GM23338 (cell line): ENCODE measurements around the gene PFKFB2. TPM values are rescaled to one million over a fixed set of nuclear protein-coding genes. Genes with fewer than 3 reads are reported as not detected.

Experiments
- ATAC-seq: fragments of 200-7000 bp; cut with Tn5 transposase; 3 replicates; pipeline ENCODE4 v1.9.1; 2020
- DNase-seq: peaks from one replicate; pipeline ENCODE4 v3.0.0-alpha.2; 2015; ENCODE audit warnings: low spot score
- H2AFZ ChIP-seq: fragments of 200-600 bp; sonication (generic); 2 replicates; pipeline ENCODE4 v1.8.0; 2016; ENCODE audit warnings: antibody characterized with exemption, mild to moderate bottlenecking, moderate library complexity
- H3F3A ChIP-seq: fragments of 200-600 bp; sonication (generic); replicated peaks from 2 replicates; pipeline ENCODE4 v1.8.0; 2017; ENCODE audit warnings: antibody characterized with exemption, mixed run types, low read depth
- H3K27ac ChIP-seq: fragments of 200-600 bp; sonication (generic); 2 replicates; pipeline ENCODE4 v1.6.1; 2016; ENCODE audit warnings: low read depth
- H3K27me3 ChIP-seq: fragments of 200-600 bp; sonication (generic); 2 replicates; pipeline ENCODE4 v1.8.0; 2016; ENCODE audit warnings: mild to moderate bottlenecking, mixed run types, moderate library complexity; ENCODE audit not compliant: insufficient read depth
- H3K36me3 ChIP-seq: fragments of 200-600 bp; sonication (generic); 2 replicates; pipeline ENCODE4 v1.8.0; 2016; ENCODE audit warnings: mild to moderate bottlenecking; ENCODE audit not compliant: insufficient read depth
- H3K4me1 ChIP-seq: fragments of 200-600 bp; sonication (generic); 2 replicates; pipeline ENCODE4 v1.8.0; 2016; ENCODE audit warnings: mild to moderate bottlenecking, moderate library complexity; ENCODE audit not compliant: insufficient read depth
- H3K4me2 ChIP-seq: fragments of 200-600 bp; sonication (generic); 2 replicates; pipeline ENCODE4 v1.7.1; 2017; ENCODE audit warnings: mixed run types
- H3K4me3 ChIP-seq: fragments of 200-600 bp; sonication (generic); 2 replicates; pipeline ENCODE4 v1.6.1; 2016; ENCODE audit warnings: mixed run types
- H3K79me2 ChIP-seq: fragments of 200-600 bp; sonication (generic); replicated peaks from 2 replicates; pipeline ENCODE4 v1.8.0; 2017; ENCODE audit warnings: mild to moderate bottlenecking; ENCODE audit not compliant: insufficient read depth
- H3K9me2 ChIP-seq: fragments of 200-600 bp; sonication (generic); 2 replicates; pipeline ENCODE4 v1.8.0; 2017; ENCODE audit not compliant: insufficient read depth
- H4K20me1 ChIP-seq: fragments of 200-600 bp; sonication (generic); replicated peaks from 2 replicates; pipeline ENCODE4 v1.8.0; 2017; ENCODE audit warnings: mild to moderate bottlenecking; ENCODE audit not compliant: insufficient read depth
- H3K27ac Mint-ChIP-seq: 2 replicates; pipeline ENCODE4 v1.8.0; 2020; ENCODE audit warnings: inconsistent platforms, mild to moderate bottlenecking, moderate library complexity, mixed read lengths
- H3K27me3 Mint-ChIP-seq: 3 replicates; pipeline ENCODE4 v1.8.0; 2022; ENCODE audit warnings: low read depth, mild to moderate bottlenecking, moderate library complexity, mixed read lengths, inconsistent platforms; ENCODE audit not compliant: insufficient read depth, poor library complexity
- H3K36me3 Mint-ChIP-seq: 3 replicates; pipeline ENCODE4 v1.8.0; 2021; ENCODE audit warnings: low read depth, mild to moderate bottlenecking, inconsistent platforms, moderate library complexity, mixed read lengths
- H3K4me1 Mint-ChIP-seq: 3 replicates; pipeline ENCODE4 v1.8.0; 2020; ENCODE audit warnings: mild to moderate bottlenecking, inconsistent platforms, mixed read lengths
- H3K4me3 Mint-ChIP-seq: 3 replicates; pipeline ENCODE4 v1.8.0; 2021; ENCODE audit warnings: moderate library complexity, mild to moderate bottlenecking, inconsistent platforms, mixed read lengths
- H3K9me3 Mint-ChIP-seq: 3 replicates; pipeline ENCODE4 v1.8.0; 2020; ENCODE audit warnings: moderate library complexity, mild to moderate bottlenecking, inconsistent platforms, mixed read lengths
- EZH2phosphoT487 ChIP-seq: fragments of 200-600 bp; sonication (generic); IDR thresholded peaks from one replicate; pipeline ENCODE4 v1.8.1; 2018; ENCODE audit warnings: antibody characterized with exemption; ENCODE audit not compliant: unreplicated experiment
- JUNB ChIP-seq: IDR thresholded peaks from one replicate; pipeline ENCODE4 v1.6.1; 2016; ENCODE audit warnings: antibody characterized with exemption; ENCODE audit not compliant: unreplicated experiment
- NANOG ChIP-seq: IDR thresholded peaks from 2 replicates; pipeline ENCODE4 v1.6.1; 2016; ENCODE audit warnings: antibody characterized with exemption, borderline replicate concordance
- POLR2AphosphoS5 ChIP-seq: IDR thresholded peaks from 2 replicates; pipeline ENCODE4 v1.6.1; 2016; ENCODE audit warnings: antibody characterized with exemption, low read depth
- polyA plus RNA-seq: library from polyadenylated mRNA; unstranded; fragments of >200 nt; fragmentation: Nextera tagmentation; extraction: Ambion mirVana; gene quantifications from 2 replicates; pipeline ENCODE4 v1.2.1, GENCODE V29; 2016
- total RNA-seq: library from RNA; depleted of rRNA; stranded (reverse); fragments of >200 nt; shearing (Covaris generic); gene quantifications from 2 replicates; pipeline ENCODE4 v1.2.3, GENCODE V29; 2014
- TF ChIP-seq, protein P1 (sequence below): IDR thresholded peaks from 2 replicates; pipeline ENCODE4 v1.6.1; 2016; ENCODE audit warnings: antibody characterized with exemption
- TF ChIP-seq, protein P2 (sequence below), 2 experiments: fragments of 200-600 bp in 1 of 2; sonication (generic) in 1 of 2; conservative IDR thresholded peaks; 2 replicates each; pipeline versions ENCODE4 v1.5.1 to v1.6.1; 2016 to 2017; ENCODE audit warnings: antibody characterized with exemption in 2 of 2, low read depth in 2 of 2, mild to moderate bottlenecking in 2 of 2, moderate library complexity in 1 of 2
- TF ChIP-seq, protein P3 (sequence below): fragments of 250-450 bp; sonication (Bioruptor Pico); IDR thresholded peaks from 2 replicates; pipeline ENCODE4 v1.5.0; 2020; ENCODE audit warnings: mild to moderate bottlenecking, moderate library complexity

The PFKFB2 gene
- total and polyA plus RNA-seq, 2 experiments from 2014 or later: 4.9 to 14.8 TPM

DNA sequence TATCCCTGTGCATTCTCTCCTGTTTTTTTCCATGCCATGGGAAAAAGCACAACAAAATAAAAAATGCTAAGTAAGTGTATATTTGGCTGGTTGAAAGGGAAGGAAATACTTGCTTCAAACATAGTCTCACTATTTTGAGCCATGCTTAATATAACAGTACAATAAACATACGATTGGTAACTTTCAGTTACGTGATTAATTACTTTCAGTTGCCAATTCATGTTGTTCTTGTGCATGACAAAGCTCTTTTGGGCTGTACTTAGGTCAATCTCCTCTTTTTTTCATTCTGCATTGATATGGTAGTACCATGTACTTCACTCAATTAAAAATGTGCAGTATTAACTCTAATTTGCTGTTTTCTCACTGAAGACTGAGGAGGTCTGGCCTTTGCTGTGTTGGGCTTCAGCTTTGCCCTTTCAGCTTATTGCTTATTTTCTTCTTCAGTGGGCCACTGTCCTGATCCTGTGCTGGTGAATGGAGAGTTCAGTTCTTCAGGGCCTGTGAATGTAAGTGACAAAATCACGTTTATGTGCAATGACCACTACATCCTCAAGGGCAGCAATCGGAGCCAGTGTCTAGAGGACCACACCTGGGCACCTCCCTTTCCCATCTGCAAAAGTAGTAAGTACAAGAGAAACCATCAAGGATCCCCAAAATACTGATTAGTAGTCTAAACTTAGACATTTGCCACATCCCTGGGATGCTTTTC lies 38.3 kb downstream of the PFKFB2 start:
- Histone ChIP-seq H2AFZ (peak overlapping the region; percentile 4; the same call in 1 of the 2 replicates), H3K79me2 (no peaks in the 10 kb centered on the region), H3K9me2 (no peaks in the 10 kb centered on the region), H3K27me3 (no peaks in the 10 kb centered on the region), H3K4me2 (no peak overlapping the region), H4K20me1 (no peaks in the 10 kb centered on the region), H3F3A (no peaks in the 10 kb centered on the region), H3K36me3 (no peaks in the 10 kb centered on the region), H3K27ac (no peak overlapping the region), H3K4me1 (no peaks in the 10 kb centered on the region), H3K4me3 (no peak overlapping the region)
- no peaks in the 10 kb centered on the region for H3K27me3 Mint-ChIP-seq
- no peak for ATAC-seq
- no peak overlapping the region for H3K27ac Mint-ChIP-seq
- peaks cover under 1% of the 10 kb centered on the region; the same call in 1 of the 3 replicates for H3K4me1 Mint-ChIP-seq
- no peaks in the 10 kb centered on the region; the same call in 2 of the 3 replicates for H3K36me3 Mint-ChIP-seq
- no peak overlapping the region for H3K4me3 Mint-ChIP-seq
- TF ChIP-seq, protein P1, sequence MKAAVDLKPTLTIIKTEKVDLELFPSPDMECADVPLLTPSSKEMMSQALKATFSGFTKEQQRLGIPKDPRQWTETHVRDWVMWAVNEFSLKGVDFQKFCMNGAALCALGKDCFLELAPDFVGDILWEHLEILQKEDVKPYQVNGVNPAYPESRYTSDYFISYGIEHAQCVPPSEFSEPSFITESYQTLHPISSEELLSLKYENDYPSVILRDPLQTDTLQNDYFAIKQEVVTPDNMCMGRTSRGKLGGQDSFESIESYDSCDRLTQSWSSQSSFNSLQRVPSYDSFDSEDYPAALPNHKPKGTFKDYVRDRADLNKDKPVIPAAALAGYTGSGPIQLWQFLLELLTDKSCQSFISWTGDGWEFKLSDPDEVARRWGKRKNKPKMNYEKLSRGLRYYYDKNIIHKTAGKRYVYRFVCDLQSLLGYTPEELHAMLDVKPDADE: no peak
- TF ChIP-seq, protein P2, sequence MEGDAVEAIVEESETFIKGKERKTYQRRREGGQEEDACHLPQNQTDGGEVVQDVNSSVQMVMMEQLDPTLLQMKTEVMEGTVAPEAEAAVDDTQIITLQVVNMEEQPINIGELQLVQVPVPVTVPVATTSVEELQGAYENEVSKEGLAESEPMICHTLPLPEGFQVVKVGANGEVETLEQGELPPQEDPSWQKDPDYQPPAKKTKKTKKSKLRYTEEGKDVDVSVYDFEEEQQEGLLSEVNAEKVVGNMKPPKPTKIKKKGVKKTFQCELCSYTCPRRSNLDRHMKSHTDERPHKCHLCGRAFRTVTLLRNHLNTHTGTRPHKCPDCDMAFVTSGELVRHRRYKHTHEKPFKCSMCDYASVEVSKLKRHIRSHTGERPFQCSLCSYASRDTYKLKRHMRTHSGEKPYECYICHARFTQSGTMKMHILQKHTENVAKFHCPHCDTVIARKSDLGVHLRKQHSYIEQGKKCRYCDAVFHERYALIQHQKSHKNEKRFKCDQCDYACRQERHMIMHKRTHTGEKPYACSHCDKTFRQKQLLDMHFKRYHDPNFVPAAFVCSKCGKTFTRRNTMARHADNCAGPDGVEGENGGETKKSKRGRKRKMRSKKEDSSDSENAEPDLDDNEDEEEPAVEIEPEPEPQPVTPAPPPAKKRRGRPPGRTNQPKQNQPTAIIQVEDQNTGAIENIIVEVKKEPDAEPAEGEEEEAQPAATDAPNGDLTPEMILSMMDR (conservative IDR thresholded peaks at IDR 0.05; ENCODE audit: low read depth in 2 of 2): peak in 1 of 2 experiments; percentile 12; a peak in 1 of 4 replicates
- H3K9me3 Mint-ChIP-seq: no peaks in the 10 kb centered on the region
- no peak for DNase-seq

DNA sequence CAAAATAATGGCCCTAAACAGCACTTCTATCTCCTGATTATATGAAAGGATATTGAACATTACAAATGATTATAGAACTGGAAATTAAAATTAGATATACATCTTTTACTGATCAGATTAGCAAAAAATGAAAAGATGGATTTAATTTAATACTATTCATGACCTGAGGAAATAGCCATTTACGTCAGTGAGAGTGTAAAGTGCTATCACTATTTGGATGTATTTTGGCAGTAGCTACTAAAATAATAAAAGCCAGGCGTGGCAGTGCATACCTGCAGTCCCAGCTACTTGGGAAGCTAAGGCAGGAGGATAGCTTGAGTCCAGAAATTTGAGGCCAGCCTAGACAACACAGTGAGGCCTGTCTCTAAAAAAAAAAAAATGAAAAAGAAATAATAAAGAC lies 40.9 kb downstream of the PFKFB2 start:
- Mint-ChIP-seq H3K36me3 (peaks cover 11% of the 10 kb centered on the region), H3K27ac (no peak overlapping the region), H3K9me3 (peaks cover 19% of the 10 kb centered on the region), H3K4me1 (no peaks in the 10 kb centered on the region), H3K27me3 (no peaks in the 10 kb centered on the region), H3K4me3 (no peak overlapping the region)
- DNase-seq (no peak), ATAC-seq (no peak)
- Histone ChIP-seq H4K20me1 (no peaks in the 10 kb centered on the region), H3F3A (no peaks in the 10 kb centered on the region), H3K4me1 (no peaks in the 10 kb centered on the region), H3K4me3 (no peak overlapping the region), H3K9me2 (no peaks in the 10 kb centered on the region), H3K27me3 (no peaks in the 10 kb centered on the region), H3K79me2 (no peaks in the 10 kb centered on the region), H3K36me3 (no peaks in the 10 kb centered on the region; the same call in 1 of the 2 replicates), H3K27ac (no peak overlapping the region), H2AFZ (no peak overlapping the region), H3K4me2 (no peak overlapping the region)
- TF ChIP-seq, protein P2 (conservative IDR thresholded peaks at IDR 0.05; ENCODE audit: low read depth in 2 of 2): no peak
- TF ChIP-seq NANOG: no peak
- TF ChIP-seq JUNB: no peak
- TF ChIP-seq, protein P1: no peak
- TF ChIP-seq, protein P3, sequence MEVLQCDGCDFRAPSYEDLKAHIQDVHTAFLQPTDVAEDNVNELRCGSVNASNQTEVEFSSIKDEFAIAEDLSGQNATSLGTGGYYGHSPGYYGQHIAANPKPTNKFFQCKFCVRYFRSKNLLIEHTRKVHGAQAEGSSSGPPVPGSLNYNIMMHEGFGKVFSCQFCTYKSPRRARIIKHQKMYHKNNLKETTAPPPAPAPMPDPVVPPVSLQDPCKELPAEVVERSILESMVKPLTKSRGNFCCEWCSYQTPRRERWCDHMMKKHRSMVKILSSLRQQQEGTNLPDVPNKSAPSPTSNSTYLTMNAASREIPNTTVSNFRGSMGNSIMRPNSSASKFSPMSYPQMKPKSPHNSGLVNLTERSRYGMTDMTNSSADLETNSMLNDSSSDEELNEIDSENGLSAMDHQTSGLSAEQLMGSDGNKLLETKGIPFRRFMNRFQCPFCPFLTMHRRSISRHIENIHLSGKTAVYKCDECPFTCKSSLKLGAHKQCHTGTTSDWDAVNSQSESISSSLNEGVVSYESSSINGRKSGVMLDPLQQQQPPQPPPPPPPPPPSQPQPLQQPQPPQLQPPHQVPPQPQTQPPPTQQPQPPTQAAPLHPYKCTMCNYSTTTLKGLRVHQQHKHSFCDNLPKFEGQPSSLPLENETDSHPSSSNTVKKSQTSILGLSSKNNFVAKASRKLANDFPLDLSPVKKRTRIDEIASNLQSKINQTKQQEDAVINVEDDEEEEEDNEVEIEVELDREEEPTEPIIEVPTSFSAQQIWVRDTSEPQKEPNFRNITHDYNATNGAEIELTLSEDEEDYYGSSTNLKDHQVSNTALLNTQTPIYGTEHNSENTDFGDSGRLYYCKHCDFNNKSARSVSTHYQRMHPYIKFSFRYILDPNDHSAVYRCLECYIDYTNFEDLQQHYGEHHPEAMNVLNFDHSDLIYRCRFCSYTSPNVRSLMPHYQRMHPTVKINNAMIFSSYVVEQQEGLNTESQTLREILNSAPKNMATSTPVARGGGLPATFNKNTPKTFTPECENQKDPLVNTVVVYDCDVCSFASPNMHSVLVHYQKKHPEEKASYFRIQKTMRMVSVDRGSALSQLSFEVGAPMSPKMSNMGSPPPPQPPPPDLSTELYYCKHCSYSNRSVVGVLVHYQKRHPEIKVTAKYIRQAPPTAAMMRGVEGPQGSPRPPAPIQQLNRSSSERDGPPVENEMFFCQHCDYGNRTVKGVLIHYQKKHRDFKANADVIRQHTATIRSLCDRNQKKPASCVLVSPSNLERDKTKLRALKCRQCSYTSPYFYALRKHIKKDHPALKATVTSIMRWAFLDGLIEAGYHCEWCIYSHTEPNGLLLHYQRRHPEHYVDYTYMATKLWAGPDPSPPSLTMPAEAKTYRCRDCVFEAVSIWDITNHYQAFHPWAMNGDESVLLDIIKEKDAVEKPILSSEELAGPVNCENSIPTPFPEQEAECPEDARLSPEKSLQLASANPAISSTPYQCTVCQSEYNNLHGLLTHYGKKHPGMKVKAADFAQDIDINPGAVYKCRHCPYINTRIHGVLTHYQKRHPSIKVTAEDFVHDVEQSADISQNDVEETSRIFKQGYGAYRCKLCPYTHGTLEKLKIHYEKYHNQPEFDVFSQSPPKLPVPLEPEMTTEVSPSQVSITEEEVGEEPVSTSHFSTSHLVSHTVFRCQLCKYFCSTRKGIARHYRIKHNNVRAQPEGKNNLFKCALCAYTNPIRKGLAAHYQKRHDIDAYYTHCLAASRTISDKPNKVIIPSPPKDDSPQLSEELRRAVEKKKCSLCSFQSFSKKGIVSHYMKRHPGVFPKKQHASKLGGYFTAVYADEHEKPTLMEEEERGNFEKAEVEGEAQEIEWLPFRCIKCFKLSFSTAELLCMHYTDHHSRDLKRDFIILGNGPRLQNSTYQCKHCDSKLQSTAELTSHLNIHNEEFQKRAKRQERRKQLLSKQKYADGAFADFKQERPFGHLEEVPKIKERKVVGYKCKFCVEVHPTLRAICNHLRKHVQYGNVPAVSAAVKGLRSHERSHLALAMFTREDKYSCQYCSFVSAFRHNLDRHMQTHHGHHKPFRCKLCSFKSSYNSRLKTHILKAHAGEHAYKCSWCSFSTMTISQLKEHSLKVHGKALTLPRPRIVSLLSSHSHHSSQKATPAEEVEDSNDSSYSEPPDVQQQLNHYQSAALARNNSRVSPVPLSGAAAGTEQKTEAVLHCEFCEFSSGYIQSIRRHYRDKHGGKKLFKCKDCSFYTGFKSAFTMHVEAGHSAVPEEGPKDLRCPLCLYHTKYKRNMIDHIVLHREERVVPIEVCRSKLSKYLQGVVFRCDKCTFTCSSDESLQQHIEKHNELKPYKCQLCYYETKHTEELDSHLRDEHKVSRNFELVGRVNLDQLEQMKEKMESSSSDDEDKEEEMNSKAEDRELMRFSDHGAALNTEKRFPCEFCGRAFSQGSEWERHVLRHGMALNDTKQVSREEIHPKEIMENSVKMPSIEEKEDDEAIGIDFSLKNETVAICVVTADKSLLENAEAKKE (CRISPR knock-in tag): no peak
- TF ChIP-seq POLR2AphosphoS5: no peak
- no peak for TF ChIP-seq EZH2phosphoT487
